GM19025 (cell line): ENCODE data around the gene MBP.
A peak's percentile ranks its signal among the peaks of the same experiment; 100 is the strongest.

Experiments
- ATAC-seq: cut with Tn5 transposase; IDR thresholded peaks from one replicate; pipeline ENCODE4 v1.9.1; 2021; ENCODE audit warnings: mild to moderate bottlenecking, low read depth, moderate library complexity; ENCODE audit not compliant: unreplicated experiment

Gene MBP

GRCh38 chr18:77054606-77055428 is 77.8 kb downstream of the MBP start:
- ATAC-seq: peak; percentile 81

GRCh38 chr18:77054288-77054605 is 78.3 kb downstream of the MBP start:
- peak; percentile 7 for ATAC-seq

- ATAC-seq: no peak
Measured at GRCh38 chr18:77053616-77054287, 78.8 kb downstream of the MBP start.

DNA sequence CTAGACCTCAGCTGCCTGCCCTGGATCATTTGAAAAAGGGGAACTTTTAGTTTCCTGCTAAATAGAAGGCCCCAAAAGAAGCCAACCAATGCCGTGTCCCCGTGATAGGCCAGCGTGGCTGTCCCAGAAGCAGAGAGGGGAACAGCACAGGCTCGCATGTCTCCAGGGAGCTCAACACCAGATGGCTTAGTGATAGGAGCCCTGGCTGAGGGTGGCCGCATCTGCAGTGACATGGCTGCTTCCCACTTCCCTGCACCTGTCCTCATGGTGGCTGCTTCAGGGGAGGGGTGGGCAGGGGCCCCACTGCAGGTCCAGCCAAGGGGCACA is 79.6 kb downstream of the MBP start:
- ATAC-seq: no peak

GRCh38 chr18:77052297-77052982 is 80.1 kb downstream of the MBP start:
- no peak for ATAC-seq

DNA sequence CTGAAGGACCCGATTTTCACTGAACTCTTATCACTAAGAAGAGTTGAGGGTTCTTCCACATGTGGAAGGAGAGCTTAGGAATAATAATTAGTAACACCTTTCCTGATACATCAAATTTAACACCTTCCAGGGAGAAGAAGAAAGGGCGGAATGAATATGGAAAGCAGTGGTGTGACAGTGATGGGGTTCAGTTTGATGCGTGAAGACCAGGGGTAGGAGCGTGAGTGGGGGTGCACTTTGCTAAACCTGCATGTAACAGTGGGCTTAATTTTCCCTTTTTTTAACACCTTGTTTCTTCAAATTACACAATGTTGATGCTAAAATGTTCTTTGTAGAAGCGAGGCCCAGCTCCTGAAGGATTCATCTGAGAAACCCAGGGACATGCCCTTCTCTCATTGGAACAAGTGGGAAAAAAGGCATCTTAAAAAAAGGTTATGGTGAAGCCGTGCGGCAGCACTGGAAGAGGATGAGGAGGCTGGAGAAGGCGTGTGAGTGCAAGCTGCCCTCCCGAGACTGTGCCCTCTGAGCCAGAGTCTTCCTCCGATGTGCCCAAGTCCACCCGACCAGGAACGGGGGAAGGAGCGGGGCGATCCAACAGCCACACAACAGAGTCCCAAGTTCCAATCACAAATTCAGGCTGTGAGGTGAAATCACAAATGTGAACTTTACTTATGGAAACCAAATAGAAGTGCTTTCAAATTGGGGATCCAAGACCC is 80.8 kb downstream of the MBP start:
- no peak for ATAC-seq

DNA sequence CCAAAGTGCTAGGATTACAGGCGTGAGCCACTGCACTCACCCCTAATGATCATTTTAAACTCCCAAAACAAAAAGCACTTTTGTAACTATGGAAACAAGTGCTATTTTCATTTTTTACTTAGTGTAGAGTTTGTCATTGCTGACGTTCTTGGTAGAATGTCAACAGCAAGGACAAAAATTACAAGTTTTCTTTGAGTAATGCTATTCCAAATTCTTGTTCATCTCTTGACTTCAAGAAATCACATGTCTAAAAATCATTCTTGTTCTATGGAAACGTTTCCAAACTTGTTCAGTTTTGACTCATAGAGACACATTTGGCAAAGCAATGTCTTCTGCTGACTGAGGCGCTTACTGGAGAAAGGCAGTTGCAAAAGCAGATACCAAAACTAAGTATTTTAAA is 82.6 kb downstream of the MBP start:
- no peak for ATAC-seq

GRCh38 chr18:77047803-77048419 is 84.7 kb downstream of the MBP start:
- no peak for ATAC-seq

- no peak for ATAC-seq
Measured at GRCh38 chr18:77046994-77047393, 85.6 kb downstream of the MBP start.

- ATAC-seq: no peak
Measured at GRCh38 chr18:77046409-77046808, 86.2 kb downstream of the MBP start.

DNA sequence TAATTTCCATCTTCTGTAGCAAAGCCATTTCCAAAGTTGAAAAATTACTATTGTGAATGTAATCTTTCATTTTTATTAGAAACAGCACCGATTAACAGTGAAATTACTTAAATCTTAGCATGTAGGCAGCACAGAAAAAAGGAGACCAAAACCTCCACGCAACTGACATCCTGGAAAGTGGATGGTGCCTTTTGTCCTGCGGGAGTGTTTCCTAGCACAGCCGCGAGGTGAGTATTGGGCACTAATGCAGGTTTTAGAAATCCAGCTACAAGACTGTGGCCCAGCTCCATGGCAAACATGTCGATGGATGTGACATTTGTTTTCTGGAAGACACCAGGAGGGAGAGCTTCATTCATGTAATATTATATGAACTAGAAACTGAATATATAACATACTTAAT is 86.9 kb downstream of the MBP start:
- ATAC-seq: no peak

DNA sequence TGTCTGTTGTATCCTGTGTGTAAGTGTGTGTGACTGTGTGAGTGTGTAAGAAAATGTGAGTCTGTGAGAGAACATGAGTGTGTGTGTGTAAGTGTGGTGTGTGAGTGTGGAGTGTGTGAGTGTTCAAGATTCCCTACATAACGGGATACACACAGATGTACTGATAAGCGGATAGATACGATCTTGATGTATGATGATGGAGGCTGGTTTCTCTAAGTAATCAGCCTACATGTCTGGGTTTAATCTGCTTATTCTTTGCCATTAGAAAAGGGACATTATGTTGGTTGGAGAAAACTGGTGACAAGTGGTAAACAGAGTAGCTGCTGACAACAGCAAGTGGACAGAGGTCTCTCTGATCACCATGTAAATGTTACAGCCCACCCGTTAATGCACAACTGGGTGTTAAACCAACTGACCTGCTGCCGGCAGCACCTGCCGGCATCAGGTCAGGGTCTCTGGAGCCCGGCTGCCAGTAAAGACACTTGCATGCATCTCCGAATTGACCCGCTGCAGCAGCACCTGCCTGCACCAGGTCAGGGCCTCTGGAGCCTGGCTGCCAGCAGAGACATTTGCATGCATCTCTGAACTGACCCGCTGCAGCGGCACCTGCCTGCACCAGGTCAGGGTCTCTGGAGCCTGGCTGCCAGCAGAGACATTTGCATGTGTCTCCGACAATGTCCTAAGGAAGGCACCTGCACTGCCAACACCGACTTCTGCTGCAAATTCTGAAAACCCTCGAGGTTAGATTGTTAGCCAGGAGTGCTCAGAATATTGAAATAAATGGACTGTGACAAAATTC is 87.5 kb downstream of the MBP start:
- ATAC-seq: no peak

DNA sequence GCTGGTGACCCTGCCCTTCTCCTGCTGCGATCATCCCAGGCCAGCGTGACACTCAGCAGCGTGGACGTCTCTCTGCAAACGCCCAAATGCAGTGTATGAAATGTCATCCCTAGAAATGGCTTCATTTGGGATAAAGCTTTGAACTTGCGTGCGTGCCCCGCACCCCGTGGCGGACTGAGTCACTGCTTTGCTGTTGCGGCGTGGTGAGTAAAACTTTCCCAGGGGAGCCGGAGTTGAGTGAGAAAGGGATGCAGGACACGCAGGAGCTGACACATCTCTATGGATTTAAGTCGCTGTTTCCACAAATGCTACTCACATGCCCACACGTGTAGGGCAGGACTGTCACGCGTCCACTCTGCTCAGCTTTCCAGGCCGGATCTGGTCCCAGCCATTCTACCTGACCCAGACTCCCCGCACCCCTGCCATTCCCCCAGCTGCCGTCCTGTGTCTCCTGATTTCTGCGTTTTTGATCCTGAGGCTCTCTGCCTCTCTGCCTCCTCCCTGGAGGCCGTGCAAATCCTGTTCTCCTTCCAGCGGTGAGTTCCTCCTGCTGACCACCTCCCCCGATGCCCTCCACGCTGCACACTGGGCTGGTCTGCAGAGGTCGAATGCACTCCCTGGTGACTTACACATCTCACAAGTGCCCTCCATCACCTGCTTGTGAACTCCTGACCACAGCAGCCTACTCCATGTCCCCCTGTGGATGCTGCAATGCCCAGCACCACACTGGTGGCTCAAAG is 88.9 kb downstream of the MBP start:
- ATAC-seq: no peak

GRCh38 chr18:77042583-77042982 is 90.0 kb downstream of the MBP start:
- no peak for ATAC-seq

GRCh38 chr18:77039196-77040130 is 93.1 kb downstream of the MBP start:
- ATAC-seq: no peak

DNA sequence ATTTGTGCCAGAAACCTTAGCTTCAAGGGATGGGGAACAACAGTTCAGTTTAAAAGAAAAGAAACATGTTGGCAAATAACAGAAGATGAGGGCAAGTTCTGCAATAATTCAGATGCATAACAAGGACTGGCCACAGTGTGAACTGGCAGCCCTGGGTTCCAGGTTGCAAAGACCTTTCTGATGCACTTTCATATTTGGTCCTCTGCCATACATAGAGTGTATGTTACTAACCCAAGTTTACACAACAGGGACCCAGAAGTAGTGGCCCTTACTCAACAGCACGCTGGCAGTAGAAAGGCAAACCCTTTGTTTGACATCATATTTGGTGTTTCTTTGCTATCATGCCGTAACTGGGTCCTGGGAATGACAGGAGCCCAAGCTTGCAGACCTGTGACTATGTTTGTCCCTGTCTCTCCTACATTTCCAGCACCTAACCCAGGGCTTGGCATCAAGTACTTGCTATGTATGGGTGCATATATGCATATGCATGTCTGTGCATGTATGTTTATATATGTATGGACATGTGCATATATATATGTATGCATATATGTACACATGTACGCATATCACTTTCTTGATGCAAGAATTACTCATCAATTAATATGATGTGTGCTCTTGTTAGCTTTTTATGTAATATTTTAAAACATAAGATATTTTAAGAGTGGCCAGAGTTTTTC is 94.3 kb downstream of the MBP start:
- ATAC-seq: no peak

DNA sequence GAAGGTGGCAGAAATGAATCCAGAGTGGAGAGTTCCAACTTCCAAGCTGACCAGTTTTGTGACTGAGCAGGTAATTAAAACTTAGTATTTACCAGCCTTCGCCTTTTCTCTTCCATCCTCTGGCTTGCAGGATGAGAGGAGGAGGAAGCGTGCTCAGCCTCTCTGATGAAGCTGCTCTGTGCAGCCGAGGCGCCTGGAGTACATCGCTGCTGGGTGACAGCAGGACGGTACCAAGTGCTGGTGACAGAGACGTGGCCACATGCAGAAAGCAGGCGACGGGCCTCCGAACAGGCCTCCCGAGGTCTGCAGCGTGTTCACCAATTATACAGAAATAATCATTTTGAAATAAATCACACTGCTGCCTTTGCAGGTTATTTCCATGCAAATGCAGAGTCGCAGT is 95.0 kb downstream of the MBP start:
- ATAC-seq: no peak
